ENCODE results near the gene EIF3J.
A peak's percentile ranks its signal among the peaks of the same experiment; 100 is the strongest.
"Not testable (repeated sequence)": the region's sequence is repeated elsewhere in the genome, so short reads cannot be mapped to it uniquely, and the experiment has no call there.

The EIF3J gene

GRCh38 chr15:44536962-44537734 is at the start of gene EIF3J:
Gene EIF3J, plus strand, starts transcription at chr15:44537147. Its CDS starts 48 bp downstream, at chr15:44537195.
- Mint-ChIP-seq H3K9me3 (no peaks in the 10 kb centered on the region), H3K4me3 (peak within 1 kb of the TSS; percentile 87), H3K27ac (peak within 1 kb of the TSS; percentile 91), H3K27me3 (ENCODE audit: low read depth) (no peaks in the 10 kb centered on the region), H3K4me1 (ENCODE audit: low read depth) (peaks cover 36% of the 10 kb centered on the region), H3K36me3 (ENCODE audit: low read depth) (peaks cover 29% of the 10 kb centered on the region)

DNA sequence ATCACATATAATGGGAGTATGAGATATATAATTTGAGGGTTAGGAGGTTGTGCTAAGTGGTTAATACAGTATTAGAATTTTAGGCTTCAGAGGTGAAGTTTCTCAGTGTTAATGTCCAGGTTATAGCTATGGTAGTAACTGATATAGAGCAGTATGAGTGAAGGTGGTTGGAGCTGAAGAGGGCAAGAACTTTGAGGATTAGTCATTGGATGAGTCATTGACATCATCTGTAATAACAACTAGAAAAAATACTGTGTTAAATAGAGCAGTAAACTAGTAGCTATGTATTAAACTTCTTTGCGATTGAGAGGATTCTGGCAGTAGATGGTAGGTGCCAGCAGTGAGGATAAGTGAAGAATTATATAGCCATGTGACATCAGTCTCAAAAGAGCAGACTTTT is 47.5 kb upstream of the EIF3J start:
- Mint-ChIP-seq H3K4me3 (no peak overlapping the region), H3K36me3 (ENCODE audit: low read depth) (peaks cover 36% of the 10 kb centered on the region), H3K27me3 (ENCODE audit: low read depth) (no peaks in the 10 kb centered on the region), H3K9me3 (no peaks in the 10 kb centered on the region), H3K4me1 (ENCODE audit: low read depth) (peaks cover 21% of the 10 kb centered on the region), H3K27ac (no peak overlapping the region)

- Mint-ChIP-seq H3K4me3 (no peak overlapping the region), H3K27me3 (ENCODE audit: low read depth) (no peaks in the 10 kb centered on the region), H3K9me3 (no peaks in the 10 kb centered on the region), H3K36me3 (ENCODE audit: low read depth) (peaks cover 36% of the 10 kb centered on the region), H3K4me1 (ENCODE audit: low read depth) (peaks cover 19% of the 10 kb centered on the region), H3K27ac (no peak overlapping the region)
Measured at GRCh38 chr15:44490622-44491021, 46.3 kb upstream of the EIF3J start.

- Mint-ChIP-seq H3K4me3 (no peak overlapping the region), H3K36me3 (ENCODE audit: low read depth) (peaks cover 41% of the 10 kb centered on the region), H3K27ac (no peak overlapping the region), H3K27me3 (ENCODE audit: low read depth) (no peaks in the 10 kb centered on the region), H3K9me3 (no peaks in the 10 kb centered on the region), H3K4me1 (ENCODE audit: low read depth) (peaks cover 18% of the 10 kb centered on the region)
Measured at GRCh38 chr15:44492040-44492439, 44.9 kb upstream of the EIF3J start.

- peaks cover 35% of the 10 kb centered on the region for H3K36me3 Mint-ChIP-seq (ENCODE audit: low read depth)
Measured at GRCh38 chr15:44492672-44493071, 44.3 kb upstream of the EIF3J start.

DNA sequence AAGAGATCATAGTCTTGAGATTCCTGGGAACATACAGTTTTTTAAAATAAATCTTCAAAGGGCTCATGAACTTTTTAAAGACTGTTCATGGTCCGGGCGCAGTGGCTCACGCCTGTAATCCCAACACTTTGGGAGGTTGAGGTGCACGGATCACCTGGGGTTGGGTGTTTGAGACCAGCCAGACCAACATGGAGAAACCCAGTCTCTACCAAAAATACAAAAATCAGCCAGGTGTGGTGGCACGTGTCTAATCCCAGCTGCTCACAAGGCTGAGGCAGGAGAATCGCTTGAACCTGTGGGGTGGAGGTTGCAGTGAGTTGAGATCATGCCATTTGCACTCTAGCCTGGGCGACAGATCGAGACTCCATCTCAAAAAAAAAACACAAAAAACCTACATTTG is 41.4 kb upstream of the EIF3J start:
- Mint-ChIP-seq H3K36me3 (ENCODE audit: low read depth) (peaks cover 31% of the 10 kb centered on the region), H3K27ac (no peak overlapping the region), H3K9me3 (no peaks in the 10 kb centered on the region), H3K4me3 (no peak overlapping the region), H3K4me1 (ENCODE audit: low read depth) (peaks cover 14% of the 10 kb centered on the region), H3K27me3 (ENCODE audit: low read depth) (no peaks in the 10 kb centered on the region)

More at GRCh38 chr15:44492672-44493071, 44.3 kb upstream of the EIF3J start:
- no peaks in the 10 kb centered on the region for H3K27me3 Mint-ChIP-seq (ENCODE audit: low read depth)
- peaks cover 15% of the 10 kb centered on the region for H3K4me1 Mint-ChIP-seq (ENCODE audit: low read depth)
- no peaks in the 10 kb centered on the region for H3K9me3 Mint-ChIP-seq
- H3K27ac Mint-ChIP-seq = no peak overlapping the region
- no peak overlapping the region for H3K4me3 Mint-ChIP-seq

DNA sequence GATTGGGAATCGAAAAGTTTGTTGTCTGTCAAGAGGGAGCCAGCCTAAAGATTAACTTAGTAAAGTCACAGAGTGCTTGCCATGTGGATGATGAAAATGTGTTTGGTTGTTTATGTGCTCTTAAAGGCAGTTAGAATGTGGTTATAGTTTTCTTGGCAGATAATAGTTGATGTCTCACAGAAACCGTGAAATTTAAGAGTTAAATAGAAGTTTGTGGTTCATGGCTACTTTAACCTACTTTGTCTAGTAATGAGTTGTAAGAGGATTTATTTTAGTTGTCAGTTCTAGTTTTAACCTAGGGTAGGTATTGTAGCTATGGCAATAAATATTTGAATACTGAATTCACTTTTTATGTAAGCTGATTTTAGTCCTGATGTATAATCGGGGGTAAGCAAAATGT is 36.4 kb upstream of the EIF3J start:
- Mint-ChIP-seq H3K9me3 (no peaks in the 10 kb centered on the region), H3K4me1 (ENCODE audit: low read depth) (peaks cover 17% of the 10 kb centered on the region), H3K27me3 (ENCODE audit: low read depth) (no peaks in the 10 kb centered on the region), H3K36me3 (ENCODE audit: low read depth) (peaks cover 24% of the 10 kb centered on the region), H3K27ac (no peak overlapping the region), H3K4me3 (no peak overlapping the region)

DNA sequence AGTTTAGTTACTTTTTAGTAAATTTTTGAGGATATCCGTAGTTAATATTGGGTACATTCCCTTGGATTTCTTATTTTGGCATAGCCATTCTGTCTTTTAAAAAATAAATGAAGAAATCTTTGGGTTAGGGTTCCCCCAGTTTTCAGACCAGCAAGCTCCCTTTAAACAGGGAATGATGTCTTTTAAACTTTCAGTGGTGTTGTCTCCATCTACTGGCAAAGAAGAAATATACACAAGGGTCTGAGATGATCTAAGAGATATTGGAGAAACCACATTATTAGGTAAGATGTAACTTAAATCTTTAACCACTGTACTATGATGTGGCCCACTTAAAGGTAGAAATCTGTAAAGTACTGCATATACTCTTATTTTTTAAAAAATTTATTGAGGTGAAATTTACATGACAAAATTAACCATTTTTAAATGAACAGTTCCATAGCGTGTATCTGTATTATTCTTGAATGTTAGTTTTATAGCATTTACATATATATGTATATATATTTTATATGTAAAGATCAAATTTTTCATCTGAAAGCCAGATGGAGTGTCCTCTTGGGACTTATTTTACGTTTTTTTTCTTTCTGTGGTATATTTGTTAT is 35.1 kb upstream of the EIF3J start:
- Mint-ChIP-seq H3K27ac (no peak overlapping the region), H3K27me3 (ENCODE audit: low read depth) (no peaks in the 10 kb centered on the region), H3K4me3 (no peak overlapping the region), H3K9me3 (no peaks in the 10 kb centered on the region), H3K4me1 (ENCODE audit: low read depth) (peaks cover 17% of the 10 kb centered on the region), H3K36me3 (ENCODE audit: low read depth) (peaks cover 18% of the 10 kb centered on the region)

GRCh38 chr15:44516436-44516835 is 20.5 kb upstream of the EIF3J start:
- Mint-ChIP-seq H3K4me1 (ENCODE audit: low read depth) (peaks cover 2% of the 10 kb centered on the region), H3K36me3 (ENCODE audit: low read depth) (peaks cover 13% of the 10 kb centered on the region), H3K27me3 (ENCODE audit: low read depth) (no peaks in the 10 kb centered on the region), H3K27ac (no peak overlapping the region), H3K9me3 (no peaks in the 10 kb centered on the region), H3K4me3 (no peak overlapping the region)

DNA sequence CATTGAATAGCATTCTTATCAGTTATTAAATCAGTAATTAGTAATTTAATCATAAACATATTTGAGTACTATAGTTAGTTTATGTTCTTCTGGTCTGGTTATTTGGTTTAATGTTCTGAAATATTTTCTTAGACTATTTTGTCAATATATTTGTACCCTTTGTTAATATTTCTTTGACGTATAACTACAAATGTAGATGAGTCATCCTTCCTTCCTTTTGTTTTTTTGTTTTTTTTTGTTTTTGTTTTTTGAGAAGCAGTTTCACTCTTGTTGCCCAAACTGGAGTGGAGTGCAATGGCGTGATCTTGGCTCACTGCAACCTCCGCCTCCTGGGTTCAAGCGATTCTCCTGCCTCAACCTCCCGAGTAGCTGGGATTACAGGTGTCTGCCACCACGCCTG is 17.4 kb upstream of the EIF3J start:
- no peaks in the 10 kb centered on the region for H3K9me3 Mint-ChIP-seq
- peaks cover 2% of the 10 kb centered on the region for H3K4me1 Mint-ChIP-seq (ENCODE audit: low read depth)
- no peaks in the 10 kb centered on the region for H3K27me3 Mint-ChIP-seq (ENCODE audit: low read depth)
- H3K27ac Mint-ChIP-seq = no peak overlapping the region
- H3K4me3 Mint-ChIP-seq = no peak overlapping the region
- peaks cover 13% of the 10 kb centered on the region for H3K36me3 Mint-ChIP-seq (ENCODE audit: low read depth)

DNA sequence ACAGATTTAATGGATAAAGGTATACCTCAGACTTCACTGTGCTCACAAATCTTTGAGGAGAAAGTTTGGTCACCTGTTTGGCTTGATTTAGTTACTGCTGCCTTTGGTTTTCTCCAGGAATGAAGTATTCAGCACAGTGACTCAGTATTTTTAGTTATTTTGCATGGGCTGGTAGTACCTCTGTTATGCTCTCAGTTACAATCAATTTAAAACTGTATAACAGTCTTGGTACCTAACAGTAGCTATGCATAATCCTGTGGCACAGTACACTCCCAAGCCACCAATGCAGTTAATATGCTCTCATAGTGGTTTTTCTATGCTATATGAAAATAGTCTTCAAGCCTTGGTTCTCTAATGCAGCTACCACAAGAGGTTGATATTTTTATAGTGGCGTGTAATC is 11.9 kb upstream of the EIF3J start:
- Mint-ChIP-seq H3K36me3 (ENCODE audit: low read depth) (peaks cover 20% of the 10 kb centered on the region), H3K9me3 (no peaks in the 10 kb centered on the region), H3K27me3 (ENCODE audit: low read depth) (no peaks in the 10 kb centered on the region), H3K27ac (no peak overlapping the region), H3K4me3 (no peak overlapping the region), H3K4me1 (ENCODE audit: low read depth) (peaks cover 2% of the 10 kb centered on the region)

- no peak overlapping the region for H3K27ac Mint-ChIP-seq
- H3K9me3 Mint-ChIP-seq = no peaks in the 10 kb centered on the region
Measured at GRCh38 chr15:44527241-44527640, 9.7 kb upstream of the EIF3J start.

DNA sequence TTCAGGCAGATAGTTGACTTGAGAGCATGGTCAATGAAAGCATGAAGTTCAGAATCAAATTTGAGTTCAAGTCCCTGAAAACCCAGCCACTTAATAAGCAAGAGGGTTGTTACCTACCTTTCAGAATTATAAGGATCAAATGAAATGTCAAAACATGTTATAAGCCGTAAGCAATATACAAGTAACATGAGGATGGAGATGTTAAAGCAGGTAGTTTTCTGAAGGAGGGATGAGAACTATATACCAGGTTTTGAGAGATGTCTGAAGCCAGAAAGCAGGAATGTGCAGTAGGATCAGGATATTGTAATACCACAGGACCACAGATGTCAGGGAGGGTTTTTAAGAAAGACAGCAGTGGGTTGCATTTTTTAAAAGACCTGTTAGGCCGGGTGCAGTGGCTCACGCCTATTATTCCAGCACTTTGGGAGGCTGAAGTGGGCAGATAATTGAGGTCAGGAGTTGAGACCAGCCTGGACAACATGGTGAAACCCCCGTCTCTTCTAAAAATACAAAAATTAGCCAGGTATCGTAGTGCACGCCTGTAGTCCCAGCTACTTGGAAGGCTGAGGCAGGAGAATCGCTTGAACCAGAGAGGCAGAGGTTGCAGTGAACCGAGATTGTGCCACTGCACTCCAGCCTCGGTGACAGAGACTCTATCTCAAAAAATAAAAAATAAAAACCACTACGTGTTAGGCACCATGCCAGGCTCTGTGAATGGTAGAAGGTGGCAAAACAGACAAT is 6.9 kb upstream of the EIF3J start:
- no peak overlapping the region for H3K4me3 Mint-ChIP-seq
- H3K36me3 Mint-ChIP-seq (ENCODE audit: low read depth) = peaks cover 16% of the 10 kb centered on the region
- no peak overlapping the region for H3K27ac Mint-ChIP-seq
- H3K27me3 Mint-ChIP-seq (ENCODE audit: low read depth) = no peaks in the 10 kb centered on the region
- H3K9me3 Mint-ChIP-seq = no peaks in the 10 kb centered on the region
- peaks cover 6% of the 10 kb centered on the region for H3K4me1 Mint-ChIP-seq (ENCODE audit: low read depth)

More at GRCh38 chr15:44527241-44527640, 9.7 kb upstream of the EIF3J start:
- H3K4me3 Mint-ChIP-seq = no peak overlapping the region
- no peaks in the 10 kb centered on the region for H3K27me3 Mint-ChIP-seq (ENCODE audit: low read depth)
- H3K36me3 Mint-ChIP-seq (ENCODE audit: low read depth) = peaks cover 20% of the 10 kb centered on the region
- peaks cover 2% of the 10 kb centered on the region for H3K4me1 Mint-ChIP-seq (ENCODE audit: low read depth)

DNA sequence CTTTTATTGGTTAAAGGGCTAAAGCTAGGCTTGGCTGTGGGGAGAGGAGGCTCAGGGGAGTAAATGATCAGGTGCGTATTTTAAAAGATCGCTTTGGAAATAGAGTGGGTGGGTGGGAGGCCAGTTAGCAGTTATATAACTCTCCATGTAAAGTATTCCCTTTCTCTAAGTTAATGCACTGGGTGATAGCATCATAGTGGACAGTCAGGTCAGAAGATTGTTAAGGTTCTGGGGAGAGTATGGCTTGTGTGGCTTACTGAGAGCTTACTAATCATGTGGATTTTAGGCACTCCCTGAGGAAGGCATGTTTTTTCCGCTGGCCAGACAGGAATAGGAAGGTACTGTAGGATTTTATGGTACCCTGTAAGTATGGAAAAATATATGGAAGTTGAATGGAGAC is 6.3 kb upstream of the EIF3J start:
- no peak overlapping the region for H3K27ac Mint-ChIP-seq
- H3K27me3 Mint-ChIP-seq (ENCODE audit: low read depth) = no peaks in the 10 kb centered on the region
- H3K36me3 Mint-ChIP-seq (ENCODE audit: low read depth) = peaks cover 18% of the 10 kb centered on the region
- no peak overlapping the region for H3K4me3 Mint-ChIP-seq
- peaks cover 8% of the 10 kb centered on the region for H3K4me1 Mint-ChIP-seq (ENCODE audit: low read depth)
- H3K9me3 Mint-ChIP-seq = no peaks in the 10 kb centered on the region

DNA sequence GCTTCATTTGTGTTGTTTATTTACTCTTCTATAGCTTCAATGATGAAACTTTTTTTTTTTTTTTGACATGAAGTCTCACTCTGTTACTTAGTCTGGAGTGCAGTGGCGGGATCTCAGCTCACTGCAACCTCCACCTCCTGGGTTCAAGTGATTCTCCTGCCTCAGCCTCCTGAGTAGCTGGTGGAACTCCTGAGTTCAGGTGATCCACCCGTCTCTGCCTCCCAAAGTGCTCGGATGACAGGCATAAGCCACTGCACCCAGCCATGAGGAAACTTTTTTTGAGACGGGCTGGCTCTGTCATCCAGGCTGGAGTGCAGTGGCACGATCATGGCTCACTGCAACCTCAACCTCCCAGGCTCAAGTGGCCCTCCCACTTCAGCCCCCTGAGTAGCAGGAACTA is 4.7 kb upstream of the EIF3J start:
- H3K27ac Mint-ChIP-seq; H3K9me3 Mint-ChIP-seq; H3K4me3 Mint-ChIP-seq; H3K27me3 Mint-ChIP-seq (ENCODE audit: low read depth): not testable (repeated sequence)
- H3K36me3 Mint-ChIP-seq (ENCODE audit: low read depth) = peaks cover 12% of the 10 kb centered on the region
- peaks cover 13% of the 10 kb centered on the region for H3K4me1 Mint-ChIP-seq (ENCODE audit: low read depth)

All from T-helper 1 cell treated with Interleukin-12 subunit alpha and Interleukin-12 subunit beta and Interleukin-4 antibody, amounts not matched to agents 30 μg/mL and 1 μg/mL, for 36 hours (primary cell).